ENCODE data around the gene PIAS3. TPM values are rescaled to one million over a fixed set of nuclear protein-coding genes. Genes with fewer than 3 reads are reported as not detected.

The PIAS3 gene
- polyA plus RNA-seq, 1 donor from 2014 or later: 15.0 TPM

DNA sequence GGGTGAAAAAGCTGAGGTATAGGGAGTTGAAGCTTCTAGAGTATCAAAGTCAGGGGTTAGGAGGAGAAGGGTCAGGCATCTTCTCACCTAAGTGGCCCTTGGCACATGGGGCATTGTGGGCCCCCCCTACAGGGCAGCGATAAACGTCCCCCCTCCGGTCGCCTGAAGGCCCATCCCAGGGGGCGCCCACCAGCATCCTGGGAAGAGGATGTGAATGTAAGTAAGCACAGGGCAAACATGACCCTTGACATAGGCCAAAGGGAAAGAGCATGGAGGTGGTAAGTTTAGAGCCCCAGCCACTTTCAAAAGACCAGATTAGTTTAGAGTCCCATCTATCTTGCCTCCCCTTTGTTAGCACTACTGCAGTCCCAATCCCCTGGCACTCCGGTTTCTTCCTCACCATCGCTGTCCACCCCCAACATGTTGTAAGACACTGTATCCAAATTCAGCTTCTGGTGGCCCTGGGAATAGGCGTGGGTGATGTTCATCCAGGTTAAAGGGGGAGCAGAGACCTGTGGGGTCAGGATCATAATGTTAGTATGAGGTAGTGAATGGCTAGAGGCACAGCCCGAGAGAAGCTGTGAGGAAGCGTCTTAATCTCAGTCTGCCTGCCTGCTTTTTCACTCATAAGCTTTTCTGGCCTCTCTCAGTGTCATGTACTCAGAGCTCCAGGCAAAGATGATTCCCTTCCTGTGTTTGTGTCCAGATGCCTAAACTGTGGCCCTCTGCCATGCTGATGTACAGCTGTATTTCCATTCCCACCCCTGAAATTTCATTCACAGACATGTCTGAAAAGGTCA is 48.3 kb upstream of the PIAS3 start:
- Histone ChIP-seq H3F3A (ENCODE audit: insufficient read depth, low read length, poor library complexity, severe bottlenecking) (no peaks in the 10 kb centered on the region), H2AFZ (ENCODE audit: low read depth, low read length) (no peak overlapping the region), H3K36me3 (ENCODE audit: insufficient read depth, low read length) (no peaks in the 10 kb centered on the region), H3K79me2 (replicated peaks; ENCODE audit: insufficient read depth, low read length) (no peaks in the 10 kb centered on the region), H3K4me2 (ENCODE audit: low read length) (no peak overlapping the region), H4K20me1 (ENCODE audit: insufficient read depth) (no peaks in the 10 kb centered on the region), H3K27me3 (ENCODE audit: insufficient read depth, low read depth, low read length) (no peaks in the 10 kb centered on the region), H3K4me3 (ENCODE audit: low read length) (no peak overlapping the region), H3K9me2 (ENCODE audit: insufficient read depth, low read length) (no peaks in the 10 kb centered on the region), H3K9me3 (ENCODE audit: low read length) (no peaks in the 10 kb centered on the region), H3K9ac (ENCODE audit: low read length) (no peak overlapping the region), H3K27ac (ENCODE audit: low read length) (no peak overlapping the region)
- TF ChIP-seq POLR2AphosphoS5 (IDR thresholded peaks at IDR 0.05) (no peak), TAF1 (IDR thresholded peaks at IDR 0.05; ENCODE audit: low read depth) (no peak), EP300 (conservative IDR thresholded peaks at IDR 0.05; ENCODE audit: poor library complexity, severe bottlenecking) (no peak), MXI1 (conservative IDR thresholded peaks at IDR 0.05; ENCODE audit: poor library complexity, severe bottlenecking) (no peak), SMC3 (conservative IDR thresholded peaks at IDR 0.05; ENCODE audit: poor library complexity) (no peak), EZH2 (IDR thresholded peaks at IDR 0.05; ENCODE audit: borderline replicate concordance, insufficient read depth, low read length, poor library complexity, severe bottlenecking) (no peak), RAD21 (conservative IDR thresholded peaks at IDR 0.05) (no peak)
- TF ChIP-seq, protein P1, sequence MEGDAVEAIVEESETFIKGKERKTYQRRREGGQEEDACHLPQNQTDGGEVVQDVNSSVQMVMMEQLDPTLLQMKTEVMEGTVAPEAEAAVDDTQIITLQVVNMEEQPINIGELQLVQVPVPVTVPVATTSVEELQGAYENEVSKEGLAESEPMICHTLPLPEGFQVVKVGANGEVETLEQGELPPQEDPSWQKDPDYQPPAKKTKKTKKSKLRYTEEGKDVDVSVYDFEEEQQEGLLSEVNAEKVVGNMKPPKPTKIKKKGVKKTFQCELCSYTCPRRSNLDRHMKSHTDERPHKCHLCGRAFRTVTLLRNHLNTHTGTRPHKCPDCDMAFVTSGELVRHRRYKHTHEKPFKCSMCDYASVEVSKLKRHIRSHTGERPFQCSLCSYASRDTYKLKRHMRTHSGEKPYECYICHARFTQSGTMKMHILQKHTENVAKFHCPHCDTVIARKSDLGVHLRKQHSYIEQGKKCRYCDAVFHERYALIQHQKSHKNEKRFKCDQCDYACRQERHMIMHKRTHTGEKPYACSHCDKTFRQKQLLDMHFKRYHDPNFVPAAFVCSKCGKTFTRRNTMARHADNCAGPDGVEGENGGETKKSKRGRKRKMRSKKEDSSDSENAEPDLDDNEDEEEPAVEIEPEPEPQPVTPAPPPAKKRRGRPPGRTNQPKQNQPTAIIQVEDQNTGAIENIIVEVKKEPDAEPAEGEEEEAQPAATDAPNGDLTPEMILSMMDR (IDR thresholded peaks at IDR 0.05; ENCODE audit: poor library complexity, severe bottlenecking): no peak

DNA sequence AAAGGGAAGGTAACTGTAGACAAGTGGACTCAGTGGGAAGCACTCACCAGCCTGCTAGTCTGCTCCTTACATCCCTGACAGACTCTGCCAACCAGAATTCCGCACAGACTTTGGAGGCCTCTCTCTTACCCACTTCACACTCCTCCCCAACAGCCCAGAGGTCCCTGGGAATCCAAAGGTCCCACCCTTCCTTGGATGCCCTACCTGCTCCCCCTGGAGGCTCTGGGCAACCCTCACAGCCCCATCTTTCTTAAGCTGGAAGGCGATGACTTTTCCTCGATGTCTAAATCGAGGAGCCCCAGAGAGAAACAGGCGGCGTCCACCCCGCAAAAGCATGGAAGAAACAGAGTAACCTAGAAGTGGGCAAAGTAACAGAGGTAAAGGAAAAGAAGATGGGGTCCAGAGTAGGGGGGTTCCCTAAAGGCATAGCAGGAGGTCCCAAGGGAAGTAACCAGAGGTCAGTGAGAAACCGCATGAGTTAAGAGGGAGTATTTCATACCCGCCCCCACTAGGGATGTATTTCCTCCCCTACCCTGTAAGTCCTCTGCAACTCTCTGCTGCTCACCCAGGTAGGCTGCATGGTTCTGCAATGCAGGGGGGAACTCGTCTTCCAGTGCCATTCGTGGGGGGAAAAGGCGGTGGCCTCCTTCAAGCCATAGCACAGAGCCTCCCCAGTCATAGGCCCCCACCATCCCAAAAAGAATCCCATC is 42.6 kb upstream of the PIAS3 start:
- Histone ChIP-seq H3K36me3 (ENCODE audit: insufficient read depth, low read length) (no peaks in the 10 kb centered on the region), H3K9me2 (ENCODE audit: insufficient read depth, low read length) (no peaks in the 10 kb centered on the region), H3K9me3 (ENCODE audit: low read length) (no peaks in the 10 kb centered on the region), H3K9ac (ENCODE audit: low read length) (no peak overlapping the region), H3K79me2 (replicated peaks; ENCODE audit: insufficient read depth, low read length) (no peaks in the 10 kb centered on the region), H3K27ac (ENCODE audit: low read length) (no peak overlapping the region), H2AFZ (ENCODE audit: low read depth, low read length) (no peak overlapping the region), H3K4me3 (ENCODE audit: low read length) (no peak overlapping the region), H4K20me1 (ENCODE audit: insufficient read depth) (no peaks in the 10 kb centered on the region), H3F3A (ENCODE audit: insufficient read depth, low read length, poor library complexity, severe bottlenecking) (no peaks in the 10 kb centered on the region), H3K4me2 (ENCODE audit: low read length) (no peak overlapping the region), H3K27me3 (ENCODE audit: insufficient read depth, low read depth, low read length) (no peaks in the 10 kb centered on the region)
- TF ChIP-seq EZH2 (IDR thresholded peaks at IDR 0.05; ENCODE audit: borderline replicate concordance, insufficient read depth, low read length, poor library complexity, severe bottlenecking): no peak
- TF ChIP-seq SMC3 (conservative IDR thresholded peaks at IDR 0.05; ENCODE audit: poor library complexity): no peak
- TF ChIP-seq EP300 (conservative IDR thresholded peaks at IDR 0.05; ENCODE audit: poor library complexity, severe bottlenecking): no peak
- TF ChIP-seq POLR2AphosphoS5 (IDR thresholded peaks at IDR 0.05): no peak
- TF ChIP-seq, protein P1 (IDR thresholded peaks at IDR 0.05; ENCODE audit: poor library complexity, severe bottlenecking): no peak
- TF ChIP-seq TAF1 (IDR thresholded peaks at IDR 0.05; ENCODE audit: low read depth): no peak
- no peak for TF ChIP-seq RAD21 (conservative IDR thresholded peaks at IDR 0.05)
- no peak for TF ChIP-seq MXI1 (conservative IDR thresholded peaks at IDR 0.05; ENCODE audit: poor library complexity, severe bottlenecking)
- TF ChIP-seq, protein P2, sequence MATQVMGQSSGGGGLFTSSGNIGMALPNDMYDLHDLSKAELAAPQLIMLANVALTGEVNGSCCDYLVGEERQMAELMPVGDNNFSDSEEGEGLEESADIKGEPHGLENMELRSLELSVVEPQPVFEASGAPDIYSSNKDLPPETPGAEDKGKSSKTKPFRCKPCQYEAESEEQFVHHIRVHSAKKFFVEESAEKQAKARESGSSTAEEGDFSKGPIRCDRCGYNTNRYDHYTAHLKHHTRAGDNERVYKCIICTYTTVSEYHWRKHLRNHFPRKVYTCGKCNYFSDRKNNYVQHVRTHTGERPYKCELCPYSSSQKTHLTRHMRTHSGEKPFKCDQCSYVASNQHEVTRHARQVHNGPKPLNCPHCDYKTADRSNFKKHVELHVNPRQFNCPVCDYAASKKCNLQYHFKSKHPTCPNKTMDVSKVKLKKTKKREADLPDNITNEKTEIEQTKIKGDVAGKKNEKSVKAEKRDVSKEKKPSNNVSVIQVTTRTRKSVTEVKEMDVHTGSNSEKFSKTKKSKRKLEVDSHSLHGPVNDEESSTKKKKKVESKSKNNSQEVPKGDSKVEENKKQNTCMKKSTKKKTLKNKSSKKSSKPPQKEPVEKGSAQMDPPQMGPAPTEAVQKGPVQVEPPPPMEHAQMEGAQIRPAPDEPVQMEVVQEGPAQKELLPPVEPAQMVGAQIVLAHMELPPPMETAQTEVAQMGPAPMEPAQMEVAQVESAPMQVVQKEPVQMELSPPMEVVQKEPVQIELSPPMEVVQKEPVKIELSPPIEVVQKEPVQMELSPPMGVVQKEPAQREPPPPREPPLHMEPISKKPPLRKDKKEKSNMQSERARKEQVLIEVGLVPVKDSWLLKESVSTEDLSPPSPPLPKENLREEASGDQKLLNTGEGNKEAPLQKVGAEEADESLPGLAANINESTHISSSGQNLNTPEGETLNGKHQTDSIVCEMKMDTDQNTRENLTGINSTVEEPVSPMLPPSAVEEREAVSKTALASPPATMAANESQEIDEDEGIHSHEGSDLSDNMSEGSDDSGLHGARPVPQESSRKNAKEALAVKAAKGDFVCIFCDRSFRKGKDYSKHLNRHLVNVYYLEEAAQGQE (IDR thresholded peaks at IDR 0.05; ENCODE audit: borderline replicate concordance): no peak

Data from neural cell (in vitro differentiated cells).